Testis (tissue), 3 donors: ENCODE measurements around the gene PRKN. TPM values are rescaled to one million over a fixed set of nuclear protein-coding genes. Genes with fewer than 3 reads are reported as not detected.

Experiments used
- DNase-seq: peaks from one replicate; pipeline ENCODE4 v3.0.0-alpha.2; 2019
- H3K27ac ChIP-seq, 2 donors: fragments of 200-600 bp; sonication (generic); one replicate each; pipeline ENCODE4 v1.5.1; 2019
- H3K27me3 ChIP-seq: fragments of 200-600 bp; sonication (generic); one replicate; pipeline ENCODE4 v1.5.1; 2019
- H3K36me3 ChIP-seq: fragments of 200-600 bp; sonication (generic); one replicate; pipeline ENCODE4 v1.5.1; 2017; ENCODE audit warnings: low read depth; ENCODE audit errors: missing control alignments
- H3K4me1 ChIP-seq: fragments of 200-600 bp; sonication (generic); one replicate; pipeline ENCODE4 v1.5.1; 2019
- H3K4me3 ChIP-seq, 2 donors: fragments of 200-600 bp; sonication (generic); one replicate each; pipeline ENCODE4 v1.5.1; 2017 to 2019
- H3K9me3 ChIP-seq: fragments of 200-600 bp; sonication (generic); one replicate; pipeline ENCODE4 v1.5.1; 2017
- POLR2A ChIP-seq: fragments of 450-650 bp; IDR thresholded peaks from one replicate; pipeline ENCODE4 v1.6.1; 2017; ENCODE audit warnings: antibody characterized with exemption, mild to moderate bottlenecking, moderate library complexity
- WGBS, 2 donors: methylation state at CpG; one replicate each; pipeline ENCODE4 v1.1.5; 2018; 5-methylcytosine and 5-hydroxymethylcytosine counted together
- intact Hi-C: fragments of 100-400 bp; cut with DNase I; formaldehyde crosslinking; loops from one replicate; pipeline ENCODE4 v1.15.1; 2023; ENCODE audit warnings: low total_unique reads
- polyA plus RNA-seq: library from polyadenylated mRNA; stranded (reverse); fragments of 350-450 nt; fragmentation: Illumina TruSeq; extraction: RNeasy Lipid Tissue Mini Kit (QIAGEN cat#74804); gene quantifications from one replicate; pipeline ENCODE4 v1.2.3, GENCODE V29; 2014; ENCODE audit warnings: low read depth, low replicate concordance; ENCODE audit not compliant: insufficient read depth
- total RNA-seq, 2 donors: library from RNA; depleted of rRNA; stranded (reverse); fragments of >200 nt; gene quantifications; one replicate each; pipeline ENCODE4 v1.2.3, GENCODE V29; 2016
- TF ChIP-seq, protein P1 (sequence below), 3 experiments: fragments of 450-650 bp in 2 of 3; fragments of 200-600 bp in 1 of 3; sonication (generic) in 1 of 3; IDR thresholded peaks; one replicate each; pipeline ENCODE4 v1.5.1; 2016 to 2019; ENCODE audit warnings: antibody characterized with exemption in 3 of 3, mild to moderate bottlenecking in 2 of 3, moderate library complexity in 1 of 3

The PRKN gene
- total and polyA plus RNA-seq, 3 donors from 2014 or later: 19.1 to 34.5 (median 28.8) TPM

GRCh38 chr6:162736961-162737360 lies 9.4 kb upstream of the PRKN start:
- Histone ChIP-seq H3K4me1 (no peaks in the 10 kb centered on the region), H3K27ac (no peak overlapping the region), H3K4me3 (no peak overlapping the region), H3K9me3 (no peaks in the 10 kb centered on the region), H3K36me3 (no peaks in the 10 kb centered on the region), H3K27me3 (no peaks in the 10 kb centered on the region)
- WGBS, 2 donors: 50% methylated on average over 1 of the region's 1 CpG
- intact Hi-C loops: no loop called here
- no peak for DNase-seq
- no peak for TF ChIP-seq POLR2A
- TF ChIP-seq, protein P1, sequence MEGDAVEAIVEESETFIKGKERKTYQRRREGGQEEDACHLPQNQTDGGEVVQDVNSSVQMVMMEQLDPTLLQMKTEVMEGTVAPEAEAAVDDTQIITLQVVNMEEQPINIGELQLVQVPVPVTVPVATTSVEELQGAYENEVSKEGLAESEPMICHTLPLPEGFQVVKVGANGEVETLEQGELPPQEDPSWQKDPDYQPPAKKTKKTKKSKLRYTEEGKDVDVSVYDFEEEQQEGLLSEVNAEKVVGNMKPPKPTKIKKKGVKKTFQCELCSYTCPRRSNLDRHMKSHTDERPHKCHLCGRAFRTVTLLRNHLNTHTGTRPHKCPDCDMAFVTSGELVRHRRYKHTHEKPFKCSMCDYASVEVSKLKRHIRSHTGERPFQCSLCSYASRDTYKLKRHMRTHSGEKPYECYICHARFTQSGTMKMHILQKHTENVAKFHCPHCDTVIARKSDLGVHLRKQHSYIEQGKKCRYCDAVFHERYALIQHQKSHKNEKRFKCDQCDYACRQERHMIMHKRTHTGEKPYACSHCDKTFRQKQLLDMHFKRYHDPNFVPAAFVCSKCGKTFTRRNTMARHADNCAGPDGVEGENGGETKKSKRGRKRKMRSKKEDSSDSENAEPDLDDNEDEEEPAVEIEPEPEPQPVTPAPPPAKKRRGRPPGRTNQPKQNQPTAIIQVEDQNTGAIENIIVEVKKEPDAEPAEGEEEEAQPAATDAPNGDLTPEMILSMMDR (IDR thresholded peaks at IDR 0.05): no peak

DNA sequence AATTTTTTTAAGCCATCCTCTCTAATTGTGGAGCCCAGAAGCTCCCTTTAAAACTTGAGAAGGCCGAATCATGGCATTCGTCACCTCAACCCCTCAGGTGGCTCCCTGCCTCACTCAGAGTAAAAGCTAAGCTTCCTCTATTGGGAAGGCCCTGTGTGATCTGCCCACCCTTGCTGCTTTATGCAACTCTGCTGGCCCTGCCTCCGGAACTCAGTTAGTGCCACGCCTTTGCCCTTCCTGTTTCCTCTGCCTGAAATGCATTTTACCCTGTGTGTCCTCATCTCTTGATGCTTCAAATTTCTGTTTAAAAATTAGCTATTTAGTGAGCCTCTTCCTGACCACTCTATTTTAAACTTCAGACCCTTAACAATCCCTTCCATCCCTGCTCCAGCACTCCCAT lies 5.9 kb upstream of the PRKN start:
- intact Hi-C loops: no loop called here
- no peak for DNase-seq
- 82 to 87% methylated on average over 4 of the region's 4 CpGs for WGBS, 2 donors
- H3K27me3 ChIP-seq: no peaks in the 10 kb centered on the region
- H3K9me3 ChIP-seq: no peaks in the 10 kb centered on the region
- no peaks in the 10 kb centered on the region for H3K36me3 ChIP-seq
- no peak overlapping the region for H3K27ac ChIP-seq
- no peak overlapping the region for H3K4me3 ChIP-seq
- no peaks in the 10 kb centered on the region for H3K4me1 ChIP-seq
- TF ChIP-seq POLR2A: no peak

DNA sequence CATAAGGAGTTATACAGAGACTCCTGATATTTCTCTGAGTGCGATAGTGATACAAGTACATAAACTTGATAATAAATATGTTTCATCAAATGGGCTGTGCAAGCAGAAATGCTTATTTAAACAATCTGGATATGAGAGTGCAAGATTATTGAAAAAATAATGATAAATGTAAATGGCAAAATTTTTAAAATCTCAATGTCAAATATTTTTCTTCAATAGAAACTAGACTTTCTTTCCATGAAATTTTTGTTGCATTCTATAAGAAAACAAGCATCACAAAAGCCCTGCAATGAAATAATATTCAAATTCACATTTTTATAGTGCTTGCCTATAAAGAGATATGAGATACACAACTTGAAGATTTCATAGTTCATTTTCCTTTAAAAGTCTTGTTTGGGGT lies 2.9 kb upstream of the PRKN start:
- TF ChIP-seq, protein P1 (IDR thresholded peaks at IDR 0.05): no peak
- TF ChIP-seq POLR2A: no peak
- Histone ChIP-seq H3K4me3 (no peak overlapping the region), H3K9me3 (no peaks in the 10 kb centered on the region), H3K36me3 (no peaks in the 10 kb centered on the region), H3K27ac (no peak overlapping the region), H3K4me1 (peaks cover 3% of the 10 kb centered on the region), H3K27me3 (no peaks in the 10 kb centered on the region)
- WGBS, 2 donors: 90 to 100% methylated on average over 1 of the region's 1 CpG
- no peak for DNase-seq
- intact Hi-C loops: no loop called here

DNA sequence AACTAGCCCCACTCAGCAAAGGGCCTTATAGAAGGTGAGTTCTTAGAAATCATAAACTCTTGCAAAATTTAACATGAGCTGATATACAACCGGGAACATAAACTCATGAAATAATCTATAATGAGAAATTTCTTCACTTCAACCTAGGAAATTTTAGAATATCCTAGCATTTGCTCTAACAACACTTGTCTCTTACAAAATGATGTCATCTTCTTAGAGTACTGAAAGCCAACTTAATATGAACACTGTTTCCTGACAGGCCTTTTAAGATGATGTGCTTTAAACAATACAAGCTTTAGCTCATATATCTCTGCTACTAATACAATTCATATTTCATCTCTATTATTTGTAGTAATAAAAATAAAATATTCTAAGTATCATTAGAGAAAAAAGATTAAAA lies 1.1 kb upstream of the PRKN start:
- H3K36me3 ChIP-seq: no peaks in the 10 kb centered on the region
- no peaks in the 10 kb centered on the region for H3K9me3 ChIP-seq
- peak overlapping the region; percentile 20 to 90 for H3K27ac ChIP-seq
- H3K4me1 ChIP-seq: peaks cover 13% of the 10 kb centered on the region
- intact Hi-C loops: no loop called here
- peak overlapping the region in 1 of 2 donors; percentile 86 for H3K4me3 ChIP-seq
- DNase-seq: no peak
- 62 to 78% methylated on average over 1 of the region's 1 CpG for WGBS, 2 donors
- TF ChIP-seq, protein P1 (IDR thresholded peaks at IDR 0.05): no peak
- no peak for TF ChIP-seq POLR2A
- H3K27me3 ChIP-seq: no peaks in the 10 kb centered on the region

GRCh38 chr6:162728197-162728596 lies 631 bp upstream of the PRKN start:
- Histone ChIP-seq H3K4me1 (peaks cover 15% of the 10 kb centered on the region), H3K27me3 (no peaks in the 10 kb centered on the region), H3K4me3 (peak overlapping the region; percentile 86 to 91), H3K27ac (peak overlapping the region; percentile 20 to 90), H3K9me3 (no peaks in the 10 kb centered on the region), H3K36me3 (no peaks in the 10 kb centered on the region)
- peak; percentile 21 for DNase-seq
- no peak for TF ChIP-seq POLR2A
- TF ChIP-seq, protein P1 (IDR thresholded peaks at IDR 0.05): no peak
- 21% methylated on average over 7 of the region's 7 CpGs for WGBS, 2 donors
- intact Hi-C loops: no loop called here
